Inflammatory macrophage (primary cell): ENCODE results near the gene GAK.

Experiments
- DNase-seq, 2 donors: peaks; one replicate each; pipeline ENCODE4 v3.0.0-alpha.2; 2020 to 2022

Gene GAK

GRCh38 chr4:906339-907102 lies 25.6 kb downstream of the GAK start:
- DNase-seq, result no peak

DNA sequence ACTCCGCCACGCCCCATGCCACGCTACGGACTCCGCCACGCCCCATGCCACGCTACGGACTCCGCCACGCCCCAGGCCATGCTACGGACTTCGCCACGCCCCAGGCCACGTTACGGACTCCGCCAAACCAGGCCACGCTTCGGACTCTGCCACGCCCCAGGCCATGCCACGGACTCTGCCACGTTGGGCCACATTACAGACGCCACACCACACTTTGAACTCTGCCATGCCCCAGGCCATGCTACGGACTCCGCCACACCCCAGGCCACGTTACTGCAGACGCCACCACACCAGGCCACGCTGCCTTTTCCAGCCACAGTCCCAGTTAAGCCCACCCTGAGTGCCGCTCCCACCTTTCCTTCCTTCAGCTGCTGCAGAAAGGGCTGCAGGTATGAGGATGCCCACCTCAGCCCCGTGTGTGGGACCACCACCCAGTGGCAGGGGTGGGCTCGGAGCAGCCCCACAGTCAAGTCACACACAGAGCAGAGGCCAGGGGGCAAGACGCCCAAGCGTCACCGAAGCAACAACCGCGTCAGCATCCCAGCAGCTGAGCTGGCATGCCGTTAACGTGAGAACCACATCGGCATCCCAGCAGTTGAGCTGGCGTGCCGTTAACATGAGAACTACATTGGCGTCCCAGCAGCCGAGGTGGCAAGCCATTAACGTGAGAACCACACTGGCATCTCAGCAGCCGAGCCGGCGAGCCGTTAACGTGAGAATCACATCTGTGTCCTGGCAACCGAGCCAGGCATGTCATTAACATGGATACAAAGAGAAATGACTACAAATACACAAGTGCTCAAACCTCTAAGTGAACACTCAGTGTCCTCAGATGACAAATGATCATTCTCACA lies 26.4 kb downstream of the GAK start:
- DNase-seq, result no peak

- no peak for DNase-seq
Observed at GRCh38 chr4:903066-904046, 28.8 kb downstream of the GAK start.

- no peak for DNase-seq
Observed at GRCh38 chr4:901192-901910, 30.8 kb downstream of the GAK start.

GRCh38 chr4:900721-901120 lies 31.4 kb downstream of the GAK start:
- no peak for DNase-seq

GRCh38 chr4:900073-900472 lies 32.0 kb downstream of the GAK start:
- DNase-seq, result no peak

DNA sequence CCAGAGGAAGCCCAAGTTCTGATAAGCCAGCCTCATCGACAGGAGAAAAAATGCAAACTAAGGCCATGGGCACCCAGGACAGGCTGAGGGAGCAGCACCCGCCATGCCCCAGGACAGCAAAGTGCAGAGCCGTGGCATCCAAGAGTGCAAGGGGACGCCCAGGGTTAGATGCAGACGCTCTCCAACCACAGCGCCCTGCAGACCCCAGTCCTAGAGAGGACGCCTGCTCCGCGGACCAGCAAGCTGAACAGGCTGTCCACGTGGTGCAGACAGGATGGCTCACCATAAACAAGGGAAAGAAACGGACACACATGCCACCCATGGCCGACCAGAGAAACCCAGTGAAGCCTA lies 32.6 kb downstream of the GAK start:
- no peak for DNase-seq

DNA sequence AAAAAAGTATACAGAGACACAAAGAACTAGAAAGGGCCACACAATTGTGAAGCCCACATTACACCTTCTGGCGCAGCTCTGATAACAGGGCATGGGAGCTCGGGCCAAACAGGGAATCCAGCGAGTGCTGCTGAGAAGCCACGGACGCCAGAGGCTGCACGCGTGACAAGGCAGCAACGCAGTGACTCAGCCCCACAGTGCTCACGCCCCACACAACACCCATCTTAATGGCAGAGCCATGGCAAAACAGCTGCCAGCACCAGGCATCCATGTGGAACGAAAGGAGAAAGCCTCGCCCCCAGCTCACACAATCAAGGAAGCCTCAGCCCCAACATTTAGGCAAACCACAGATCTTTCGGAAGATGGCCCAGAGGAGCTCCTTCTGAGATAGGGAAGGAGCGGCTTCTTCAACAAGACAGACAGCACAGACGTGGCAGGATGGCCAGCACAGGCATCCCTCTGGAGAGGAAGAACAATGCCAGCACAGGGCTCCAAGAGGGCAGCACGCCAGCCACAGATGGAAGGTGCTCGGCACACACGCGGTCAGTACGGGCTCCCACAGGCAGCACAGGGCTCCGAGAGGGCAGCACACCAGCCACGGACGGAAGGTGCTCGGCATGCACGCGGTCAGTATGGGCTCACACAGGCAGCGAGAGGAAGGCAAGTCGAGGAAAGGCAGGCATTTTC lies 33.1 kb downstream of the GAK start:
- DNase-seq, result no peak

- DNase-seq, result no peak
Observed at GRCh38 chr4:898123-898522, 34.0 kb downstream of the GAK start.

- no peak for DNase-seq
Observed at GRCh38 chr4:896630-897029, 35.5 kb downstream of the GAK start.

GRCh38 chr4:896216-896615 lies 35.9 kb downstream of the GAK start:
- DNase-seq, result no peak

- no peak for DNase-seq
Observed at GRCh38 chr4:895596-895995, 36.5 kb downstream of the GAK start.

DNA sequence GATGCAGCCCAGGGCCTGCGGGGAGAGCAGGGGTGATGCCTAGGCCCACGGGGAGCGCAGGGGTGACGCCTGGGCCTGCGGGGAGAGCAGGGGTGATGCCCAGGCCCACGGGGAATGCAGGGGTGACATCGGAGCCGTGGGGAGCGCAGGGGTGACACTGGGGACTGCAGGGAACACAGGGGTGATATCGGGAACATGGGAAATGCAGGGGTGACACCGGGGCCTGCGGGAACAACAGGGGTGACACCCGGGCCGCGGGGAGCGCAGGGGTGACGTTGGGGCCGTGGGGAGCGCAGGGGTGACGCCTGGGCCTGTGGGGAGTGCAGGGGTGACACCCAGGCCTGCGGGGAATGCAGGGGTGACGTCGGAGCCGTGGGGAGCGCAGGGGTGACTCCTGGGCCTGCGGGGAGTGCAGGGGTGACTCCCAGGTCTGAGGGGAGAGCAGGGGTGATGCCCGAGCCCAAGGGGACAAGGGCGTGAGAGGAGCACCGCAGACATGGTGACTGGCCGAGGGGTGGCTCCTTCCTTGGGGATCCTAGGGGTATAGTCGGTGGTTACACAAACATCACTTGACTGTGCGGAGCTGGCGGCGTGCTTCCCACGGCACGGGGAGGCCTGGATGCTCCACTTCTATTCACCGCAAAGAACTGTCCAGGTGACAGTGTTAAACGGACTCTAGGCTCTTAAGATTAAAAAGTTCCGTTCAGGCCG lies 38.0 kb downstream of the GAK start:
- no peak for DNase-seq

GRCh38 chr4:893276-893994 lies 38.7 kb downstream of the GAK start:
- DNase-seq, result no peak

- no peak for DNase-seq
Observed at GRCh38 chr4:892780-893179, 39.3 kb downstream of the GAK start.

DNA sequence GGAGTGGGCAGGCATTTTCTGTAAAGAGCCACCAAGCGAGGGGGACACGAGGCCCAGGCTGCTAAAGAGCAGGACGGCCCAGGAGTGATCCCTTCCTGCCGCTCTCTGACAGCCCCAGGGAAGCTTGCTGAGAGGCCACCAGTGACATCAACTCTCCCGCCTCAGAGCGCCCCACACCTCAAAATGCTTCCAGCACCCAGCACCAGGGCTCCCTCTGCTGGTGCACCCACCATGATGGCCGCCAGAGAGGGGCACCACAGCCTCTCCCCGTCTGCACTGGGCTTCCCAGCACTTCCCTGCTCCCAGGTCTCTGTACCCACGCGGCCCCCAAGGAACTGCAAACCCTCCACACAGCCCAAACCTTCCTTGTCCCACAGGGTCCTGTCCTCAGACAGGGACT lies 40.4 kb downstream of the GAK start:
- DNase-seq, result no peak

- DNase-seq, result no peak
Observed at GRCh38 chr4:890036-890695, 42.0 kb downstream of the GAK start.

- no peak for DNase-seq
Observed at GRCh38 chr4:889516-889915, 42.6 kb downstream of the GAK start.

DNA sequence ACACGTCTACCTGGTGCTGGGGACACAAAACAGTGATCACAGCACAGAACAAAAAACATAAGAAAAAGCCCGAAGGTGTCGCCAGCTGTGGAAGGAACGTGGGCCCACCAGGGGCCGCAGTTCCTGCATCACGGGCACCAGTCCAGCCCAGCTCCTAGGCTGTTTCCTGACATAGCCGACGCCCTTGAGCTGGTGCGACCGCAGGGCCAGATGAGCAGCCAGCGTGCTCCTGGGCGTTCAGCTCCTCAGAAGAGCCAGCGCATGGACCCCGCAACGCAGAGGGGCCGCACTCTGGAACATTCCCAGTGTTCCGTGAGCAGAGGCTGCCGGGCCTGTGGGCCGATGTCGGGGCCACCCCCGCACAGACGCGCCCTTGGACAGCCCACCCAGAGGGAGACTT lies 44.1 kb downstream of the GAK start:
- no peak for DNase-seq
